IMR-90 (cell line): Measurements from ENCODE around the gene RABGEF1. TPM values are rescaled to one million over a fixed set of nuclear protein-coding genes. Genes with fewer than 3 reads are reported as not detected.

Source experiments
- ATAC-seq: fragments of 200-7000 bp; cut with Tn5 transposase; 2 replicates; pipeline ENCODE4 v1.9.1; 2020; ENCODE audit warnings: low read depth, mild to moderate bottlenecking, moderate library complexity
- BruUV-seq: library from RNA; stranded (reverse); fragments of 400-500 nt; replicated peaks from 2 replicates; lab custom pipeline; 2021; lab: Mats Ljungman, UMichigan
- CTCF ChIA-PET: fragments of 300-600 bp; formaldehyde crosslinking; extraction: SDS; loops from one replicate; lab custom pipeline; 2021; ENCODE audit warnings: antibody characterized with exemption; lab: Yijun Ruan, JAX
- POLR2A ChIA-PET: fragments of 300-600 bp; sonication (Branson Sonifier 250); formaldehyde crosslinking; loops from one replicate; lab custom pipeline; 2022; ENCODE audit warnings: antibody characterized with exemption; ENCODE audit not compliant: unreplicated experiment; lab: Charles Lee
- DNase-seq: peaks from one replicate; pipeline ENCODE4 v3.0.0; 2013
- H2AFZ ChIP-seq: replicated peaks from 2 replicates; pipeline ENCODE3; 2013; ENCODE audit warnings: low read length, mild to moderate bottlenecking; ENCODE audit not compliant: poor library complexity
- H2AK5ac ChIP-seq: 2 replicates; pipeline ENCODE4 v1.6.1; 2013; ENCODE audit warnings: low read depth, low read length, inconsistent platforms
- H2AK9ac ChIP-seq: replicated peaks from 2 replicates; pipeline ENCODE3; 2013; ENCODE audit warnings: mild to moderate bottlenecking, low read depth, low read length, moderate library complexity; ENCODE audit not compliant: poor library complexity
- H2BK120ac ChIP-seq: 2 replicates; pipeline ENCODE4 v1.6.1; 2013; ENCODE audit warnings: low read depth, low read length, inconsistent platforms
- H2BK15ac ChIP-seq: 3 replicates; pipeline ENCODE4 v1.6.1; 2013; ENCODE audit warnings: low read depth, low read length, inconsistent platforms
- H2BK20ac ChIP-seq: 2 replicates; pipeline ENCODE4 v1.6.1; 2013; ENCODE audit warnings: low read depth, mild to moderate bottlenecking, inconsistent platforms, low read length, moderate library complexity
- H2BK5ac ChIP-seq: 2 replicates; pipeline ENCODE4 v1.6.1; 2013; ENCODE audit warnings: mild to moderate bottlenecking, low read depth, low read length, inconsistent platforms; ENCODE audit not compliant: poor library complexity, severe bottlenecking
- H3K14ac ChIP-seq: replicated peaks from 2 replicates; pipeline ENCODE4 v1.6.1; 2013; ENCODE audit warnings: low read depth, low read length, inconsistent platforms
- H3K18ac ChIP-seq: 2 replicates; pipeline ENCODE4 v1.6.1; 2013; ENCODE audit warnings: low read depth, low read length, control low read depth
- H3K23ac ChIP-seq: 2 replicates; pipeline ENCODE4 v1.6.1; 2013; ENCODE audit warnings: low read depth, low read length, inconsistent platforms
- H3K27ac ChIP-seq: 2 replicates; pipeline ENCODE4 v1.5.1; 2013; ENCODE audit warnings: mild to moderate bottlenecking, control low read depth, low read length; ENCODE audit not compliant: insufficient read depth
- H3K27me3 ChIP-seq: 2 replicates; pipeline ENCODE4 v1.6.1; 2013; ENCODE audit warnings: low read length; ENCODE audit not compliant: control insufficient read depth, insufficient read depth
- H3K36me3 ChIP-seq: 2 replicates; pipeline ENCODE4 v1.6.1; 2013; ENCODE audit warnings: low read length, mixed read lengths; ENCODE audit not compliant: control insufficient read depth, insufficient read depth
- H3K4ac ChIP-seq: 2 replicates; pipeline ENCODE4 v1.6.1; 2013; ENCODE audit warnings: low read depth, low read length, inconsistent platforms
- H3K4me1 ChIP-seq: 2 replicates; pipeline ENCODE4 v1.6.1; 2013; ENCODE audit warnings: low read length, mixed read lengths; ENCODE audit not compliant: control insufficient read depth, insufficient read depth
- H3K4me2 ChIP-seq: 2 replicates; pipeline ENCODE4 v1.6.1; 2013; ENCODE audit warnings: low read depth, mild to moderate bottlenecking, control low read depth, low read length, moderate library complexity
- H3K4me3 ChIP-seq: 2 replicates; pipeline ENCODE4 v1.5.1; 2013; ENCODE audit warnings: low read depth, mild to moderate bottlenecking, control low read depth, low read length, moderate library complexity; ENCODE audit not compliant: insufficient read depth
- H3K56ac ChIP-seq: 2 replicates; pipeline ENCODE4 v1.6.1; 2013; ENCODE audit warnings: low read length, inconsistent platforms; ENCODE audit not compliant: insufficient read depth; ENCODE audit errors: extremely low read depth
- H3K79me1 ChIP-seq, 2 experiments: 2 replicates each; pipeline ENCODE4 v1.6.1; 2013; ENCODE audit warnings: low read length in 2 of 2, inconsistent platforms in 1 of 2, low read depth in 1 of 2
- H3K9ac ChIP-seq: 2 replicates; pipeline ENCODE4 v1.6.1; 2013; ENCODE audit warnings: low read depth, low read length, control low read depth
- H3K9me1 ChIP-seq: 2 replicates; pipeline ENCODE4 v1.6.1; 2013; ENCODE audit warnings: low read length, inconsistent platforms; ENCODE audit not compliant: insufficient read depth
- H3K9me3 ChIP-seq: 2 replicates; pipeline ENCODE4 v1.6.1; 2013; ENCODE audit warnings: low read length; ENCODE audit not compliant: control insufficient read depth, insufficient read depth
- H4K20me1 ChIP-seq: 2 replicates; pipeline ENCODE4 v1.6.1; 2013; ENCODE audit warnings: low read length, inconsistent platforms; ENCODE audit not compliant: insufficient read depth
- H4K5ac ChIP-seq: 2 replicates; pipeline ENCODE4 v1.6.1; 2013; ENCODE audit warnings: mild to moderate bottlenecking, low read depth, low read length, control low read depth
- H4K8ac ChIP-seq, 2 experiments: 2 replicates each; pipeline ENCODE4 v1.6.1; 2013; ENCODE audit warnings: low read depth in 2 of 2, low read length in 2 of 2, control low read depth in 1 of 2, inconsistent platforms in 1 of 2
- H4K91ac ChIP-seq: 2 replicates; pipeline ENCODE4 v1.6.1; 2013; ENCODE audit warnings: low read depth, low read length, inconsistent platforms; ENCODE audit not compliant: insufficient read depth
- BHLHE40 ChIP-seq: fragments of 150-350 bp; IDR thresholded peaks from 2 replicates; pipeline ENCODE4 v1.6.1; 2016; ENCODE audit warnings: mild to moderate bottlenecking, low read depth, low read length
- CEBPB ChIP-seq: IDR thresholded peaks from 2 replicates; pipeline ENCODE4 v1.6.1; 2012; ENCODE audit warnings: low read depth, low read length, improper control_type of control experiment
- MAFK ChIP-seq: IDR thresholded peaks from 2 replicates; pipeline ENCODE4 v1.6.1; 2012; ENCODE audit warnings: low read depth, low read length, improper control_type of control experiment
- MXI1 ChIP-seq: IDR thresholded peaks from 2 replicates; pipeline ENCODE4 v1.6.1; 2012; ENCODE audit warnings: low read depth, mild to moderate bottlenecking, low read length, moderate library complexity, borderline replicate concordance
- NFE2L2 ChIP-seq: fragments of 150-350 bp; IDR thresholded peaks from 2 replicates; pipeline ENCODE4 v1.6.1; 2016; ENCODE audit warnings: low read depth, mild to moderate bottlenecking, low read length
- POLR2A ChIP-seq: IDR thresholded peaks from 2 replicates; pipeline ENCODE4 v1.6.1; 2012; ENCODE audit warnings: mild to moderate bottlenecking, low read depth, low read length
- RAD21 ChIP-seq: IDR thresholded peaks from 2 replicates; pipeline ENCODE4 v1.6.1; 2012; ENCODE audit warnings: low read length, improper control_type of control experiment
- RFX5 ChIP-seq: IDR thresholded peaks from 2 replicates; pipeline ENCODE4 v1.8.0; 2012; ENCODE audit warnings: low read depth, mild to moderate bottlenecking, low read length, moderate library complexity
- SMC3 ChIP-seq: fragments of 150-350 bp; IDR thresholded peaks from 2 replicates; pipeline ENCODE4 v1.6.1; 2016; ENCODE audit warnings: low read depth, mild to moderate bottlenecking, antibody characterized with exemption, low read length, moderate library complexity
- WGBS, 2 experiments: methylation state at CpG; one replicate each; pipeline versions ENCODE4 v1.1.5 to v1.1.7; 2013; ENCODE audit warnings: missing lambda C conversion rate in 2 of 2; ENCODE audit not compliant: insufficient read length in 1 of 2; ENCODE audit errors: extremely low coverage in 2 of 2; 5-methylcytosine and 5-hydroxymethylcytosine counted together
- dilution Hi-C: fragments of 300-500 bp; cut with HindIII; formaldehyde crosslinking; loops from one replicate; pipeline ENCODE4 v1.14.3; 2018; ENCODE audit warnings: low sequenced_read_pairs; ENCODE audit not compliant: unreplicated experiment
- in situ Hi-C: fragments of 300-500 bp; cut with MboI; formaldehyde crosslinking; loops from 3 replicates; pipeline ENCODE4 v1.14.3; 2019; ENCODE audit warnings: low sequenced_read_pairs, inconsistent platforms, mixed read lengths
- intact Hi-C: fragments of 100-400 bp; cut with micrococcal nuclease; formaldehyde crosslinking; loops from 2 replicates; pipeline ENCODE4 v1.10.0; 2022
- polyA plus RNA-seq, 3 experiments: library from polyadenylated mRNA; depleted of rRNA; stranded (reverse); fragments of >200 nt; gene quantifications; 2 replicates each; pipeline ENCODE4 v1.2.3, GENCODE V29; 2012; ENCODE audit warnings: low replicate concordance in 1 of 3
- total RNA-seq: library from RNA; depleted of rRNA; stranded (reverse); fragments of >200 nt; gene quantifications from 2 replicates; pipeline ENCODE4 v1.2.3, GENCODE V29; 2012
- TF ChIP-seq, protein P1 (sequence below): fragments of 150-350 bp; IDR thresholded peaks from 2 replicates; pipeline ENCODE4 v1.6.1; 2017; ENCODE audit warnings: mild to moderate bottlenecking, antibody characterized with exemption, low read length, low read depth
- TF ChIP-seq, protein P2 (sequence below): fragments of 150-350 bp; IDR thresholded peaks from 2 replicates; pipeline ENCODE4 v1.6.1; 2016; ENCODE audit warnings: low read depth, mild to moderate bottlenecking, low read length, moderate library complexity, borderline replicate concordance

Gene RABGEF1
- total and polyA plus RNA-seq, 2 of the 4 experiments (the other 2 are of a cell fraction) = 34.9 to 56.6 TPM

DNA sequence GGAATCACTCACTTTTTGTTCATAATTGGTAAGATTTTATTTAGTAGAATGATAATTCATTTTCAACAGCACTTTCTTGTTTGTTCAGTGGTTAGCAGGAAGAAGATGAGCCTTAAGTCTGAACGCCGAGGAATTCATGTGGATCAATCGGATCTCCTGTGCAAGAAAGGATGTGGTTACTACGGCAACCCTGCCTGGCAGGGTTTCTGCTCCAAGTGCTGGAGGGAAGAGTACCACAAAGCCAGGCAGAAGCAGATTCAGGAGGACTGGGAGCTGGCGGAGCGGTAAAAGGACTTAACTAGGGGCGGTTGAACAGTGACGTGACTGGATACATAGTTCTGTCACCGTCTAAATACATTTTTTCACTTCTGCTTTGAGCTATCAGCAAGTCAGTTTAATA is 31.3 kb downstream of the RABGEF1 start:
- ATAC-seq (no peak), DNase-seq (no peak)
- intact Hi-C loops (loop anchor here (10.0 kb wide), 1 partner anchor 197 kb away; no protein-coding TSS in a partner anchor), dilution Hi-C loops (no loop called here), in situ Hi-C loops (no loop called here)
- TF ChIP-seq CEBPB = no peak
- TF ChIP-seq, protein P1, sequence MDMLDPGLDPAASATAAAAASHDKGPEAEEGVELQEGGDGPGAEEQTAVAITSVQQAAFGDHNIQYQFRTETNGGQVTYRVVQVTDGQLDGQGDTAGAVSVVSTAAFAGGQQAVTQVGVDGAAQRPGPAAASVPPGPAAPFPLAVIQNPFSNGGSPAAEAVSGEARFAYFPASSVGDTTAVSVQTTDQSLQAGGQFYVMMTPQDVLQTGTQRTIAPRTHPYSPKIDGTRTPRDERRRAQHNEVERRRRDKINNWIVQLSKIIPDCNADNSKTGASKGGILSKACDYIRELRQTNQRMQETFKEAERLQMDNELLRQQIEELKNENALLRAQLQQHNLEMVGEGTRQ = no peak
- no peak for TF ChIP-seq SMC3
- TF ChIP-seq RAD21 = no peak
- TF ChIP-seq NFE2L2 = no peak
- no peak for TF ChIP-seq MXI1
- no peak for TF ChIP-seq POLR2A
- no peak for TF ChIP-seq RFX5
- TF ChIP-seq, protein P2, sequence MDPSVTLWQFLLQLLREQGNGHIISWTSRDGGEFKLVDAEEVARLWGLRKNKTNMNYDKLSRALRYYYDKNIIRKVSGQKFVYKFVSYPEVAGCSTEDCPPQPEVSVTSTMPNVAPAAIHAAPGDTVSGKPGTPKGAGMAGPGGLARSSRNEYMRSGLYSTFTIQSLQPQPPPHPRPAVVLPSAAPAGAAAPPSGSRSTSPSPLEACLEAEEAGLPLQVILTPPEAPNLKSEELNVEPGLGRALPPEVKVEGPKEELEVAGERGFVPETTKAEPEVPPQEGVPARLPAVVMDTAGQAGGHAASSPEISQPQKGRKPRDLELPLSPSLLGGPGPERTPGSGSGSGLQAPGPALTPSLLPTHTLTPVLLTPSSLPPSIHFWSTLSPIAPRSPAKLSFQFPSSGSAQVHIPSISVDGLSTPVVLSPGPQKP = no peak
- no peak for TF ChIP-seq BHLHE40
- no peak for TF ChIP-seq MAFK
- H2AFZ ChIP-seq = no peak overlapping the region
- BruUV-seq = no TSS peak
- H4K91ac ChIP-seq = no peak overlapping the region
- H3K23ac ChIP-seq = no peak overlapping the region
- H3K79me1 ChIP-seq = peaks cover 37 to 76% of the 10 kb centered on the region in 2 experiments
- H2BK20ac ChIP-seq = no peak overlapping the region
- H4K20me1 ChIP-seq = peaks cover 57% of the 10 kb centered on the region
- no peak overlapping the region for H2BK15ac ChIP-seq
- no peak overlapping the region for H3K9ac ChIP-seq
- no peak overlapping the region for H2BK120ac ChIP-seq
- no peak overlapping the region for H2AK9ac ChIP-seq
- H3K4me2 ChIP-seq = no peak overlapping the region
- H3K18ac ChIP-seq = no peak overlapping the region
- H3K9me3 ChIP-seq = no peaks in the 10 kb centered on the region
- H4K5ac ChIP-seq = no peak overlapping the region
- H3K56ac ChIP-seq = no peak overlapping the region
- ChIA-PET POLR2A (no interaction called here), CTCF (no interaction called here)
- no peak overlapping the region for H2BK5ac ChIP-seq
- no peak overlapping the region for H3K4ac ChIP-seq
- H3K14ac ChIP-seq = no peak overlapping the region
- H2AK5ac ChIP-seq = no peak overlapping the region
- H4K8ac ChIP-seq = no peak overlapping the region
- no peak overlapping the region for H3K27ac ChIP-seq
- peaks cover 12% of the 10 kb centered on the region for H3K9me1 ChIP-seq
- no peaks in the 10 kb centered on the region for H3K27me3 ChIP-seq
- 100% methylated on average over 2 of the region's 9 CpGs; no CpG with 5 or more reads in 1 of the 2 experiments for WGBS, 2 experiments
- peaks cover 21% of the 10 kb centered on the region for H3K36me3 ChIP-seq
- H3K4me3 ChIP-seq = no peak overlapping the region
- H3K4me1 ChIP-seq = peaks cover 14% of the 10 kb centered on the region
